Activated CD8-positive, alpha-beta memory T cell treated with anti-CD3 and anti-CD28 coated beads for 1 hour (primary cell): ENCODE data around the gene MIDN.
A peak's percentile ranks its signal among the peaks of the same experiment; 100 is the strongest.

Source experiments
- DNase-seq, 2 donors: peaks; one replicate each; pipeline ENCODE4 v3.0.0-alpha.2; 2020; ENCODE audit warnings: low read depth in 1 of 2; ENCODE audit errors: extremely low read depth in 1 of 2

MIDN gene

GRCh38 chr19:1257475-1258162 is 9.2 kb downstream of the MIDN start:
- no peak for DNase-seq

- DNase-seq = no peak
Observed at GRCh38 chr19:1258163-1258492, 9.7 kb downstream of the MIDN start.

GRCh38 chr19:1258707-1259205 is 10.4 kb downstream of the MIDN start:
- no peak for DNase-seq

GRCh38 chr19:1259206-1259875 is 11.0 kb downstream of the MIDN start:
- DNase-seq = peak in 1 of 2 donors; percentile 54

GRCh38 chr19:1259876-1260748 is 11.7 kb downstream of the MIDN start:
- no peak for DNase-seq

- peak; percentile 89 to 98 for DNase-seq
Observed at GRCh38 chr19:1260749-1261537, 12.6 kb downstream of the MIDN start.

GRCh38 chr19:1261538-1261797 is 13.1 kb downstream of the MIDN start:
- no peak for DNase-seq

GRCh38 chr19:1261798-1262622 is 13.6 kb downstream of the MIDN start:
- no peak for DNase-seq

- DNase-seq = no peak
Observed at GRCh38 chr19:1262623-1263123, 14.3 kb downstream of the MIDN start.

- DNase-seq = no peak
Observed at GRCh38 chr19:1263188-1263587, 14.8 kb downstream of the MIDN start.

GRCh38 chr19:1264801-1265614 is 16.6 kb downstream of the MIDN start:
- DNase-seq = no peak

GRCh38 chr19:1265615-1266128 is 17.3 kb downstream of the MIDN start:
- no peak for DNase-seq

- peak in 1 of 2 donors; percentile 78 for DNase-seq
Observed at GRCh38 chr19:1266129-1266915, 17.9 kb downstream of the MIDN start.

GRCh38 chr19:1266916-1267476 is 18.6 kb downstream of the MIDN start:
- DNase-seq = peak in 1 of 2 donors; percentile 63

- no peak for DNase-seq
Observed at GRCh38 chr19:1267477-1268225, 19.3 kb downstream of the MIDN start.

- no peak for DNase-seq
Observed at GRCh38 chr19:1268226-1269064, 20.1 kb downstream of the MIDN start.
